Measurements from ENCODE around the gene ITGB7.

DNA sequence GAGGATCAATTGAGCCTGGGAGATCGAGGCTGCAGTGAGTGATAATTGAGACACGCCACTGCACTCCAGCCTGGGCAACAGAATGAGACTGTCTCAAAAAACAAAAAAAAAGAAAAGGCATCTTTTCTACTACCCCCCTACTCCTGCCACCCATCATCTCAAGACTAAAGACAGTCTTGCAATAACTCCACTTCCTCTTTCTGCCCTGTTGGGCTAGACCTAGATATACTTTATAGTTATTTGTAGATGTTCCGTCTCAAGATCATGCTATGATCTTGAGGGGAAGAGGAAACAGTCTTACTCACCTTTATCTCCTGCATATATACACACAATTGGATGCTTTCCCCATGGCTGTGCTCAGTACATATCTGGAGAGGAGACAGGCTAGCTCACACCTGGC is 48.9 kb upstream of the ITGB7 start:
- TF ChIP-seq NFIC (IDR thresholded peaks at IDR 0.05): no peak
- TF ChIP-seq YY1 (IDR thresholded peaks at IDR 0.05; ENCODE audit: low read depth): no peak
- no peak for TF ChIP-seq TEAD4 (IDR thresholded peaks at IDR 0.05)
- TF ChIP-seq, protein P1, sequence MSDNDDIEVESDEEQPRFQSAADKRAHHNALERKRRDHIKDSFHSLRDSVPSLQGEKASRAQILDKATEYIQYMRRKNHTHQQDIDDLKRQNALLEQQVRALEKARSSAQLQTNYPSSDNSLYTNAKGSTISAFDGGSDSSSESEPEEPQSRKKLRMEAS (IDR thresholded peaks at IDR 0.05): no peak
- TF ChIP-seq, protein P2, sequence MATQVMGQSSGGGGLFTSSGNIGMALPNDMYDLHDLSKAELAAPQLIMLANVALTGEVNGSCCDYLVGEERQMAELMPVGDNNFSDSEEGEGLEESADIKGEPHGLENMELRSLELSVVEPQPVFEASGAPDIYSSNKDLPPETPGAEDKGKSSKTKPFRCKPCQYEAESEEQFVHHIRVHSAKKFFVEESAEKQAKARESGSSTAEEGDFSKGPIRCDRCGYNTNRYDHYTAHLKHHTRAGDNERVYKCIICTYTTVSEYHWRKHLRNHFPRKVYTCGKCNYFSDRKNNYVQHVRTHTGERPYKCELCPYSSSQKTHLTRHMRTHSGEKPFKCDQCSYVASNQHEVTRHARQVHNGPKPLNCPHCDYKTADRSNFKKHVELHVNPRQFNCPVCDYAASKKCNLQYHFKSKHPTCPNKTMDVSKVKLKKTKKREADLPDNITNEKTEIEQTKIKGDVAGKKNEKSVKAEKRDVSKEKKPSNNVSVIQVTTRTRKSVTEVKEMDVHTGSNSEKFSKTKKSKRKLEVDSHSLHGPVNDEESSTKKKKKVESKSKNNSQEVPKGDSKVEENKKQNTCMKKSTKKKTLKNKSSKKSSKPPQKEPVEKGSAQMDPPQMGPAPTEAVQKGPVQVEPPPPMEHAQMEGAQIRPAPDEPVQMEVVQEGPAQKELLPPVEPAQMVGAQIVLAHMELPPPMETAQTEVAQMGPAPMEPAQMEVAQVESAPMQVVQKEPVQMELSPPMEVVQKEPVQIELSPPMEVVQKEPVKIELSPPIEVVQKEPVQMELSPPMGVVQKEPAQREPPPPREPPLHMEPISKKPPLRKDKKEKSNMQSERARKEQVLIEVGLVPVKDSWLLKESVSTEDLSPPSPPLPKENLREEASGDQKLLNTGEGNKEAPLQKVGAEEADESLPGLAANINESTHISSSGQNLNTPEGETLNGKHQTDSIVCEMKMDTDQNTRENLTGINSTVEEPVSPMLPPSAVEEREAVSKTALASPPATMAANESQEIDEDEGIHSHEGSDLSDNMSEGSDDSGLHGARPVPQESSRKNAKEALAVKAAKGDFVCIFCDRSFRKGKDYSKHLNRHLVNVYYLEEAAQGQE (IDR thresholded peaks at IDR 0.05; ENCODE audit: low read depth): no peak
- no peak for TF ChIP-seq EP300 (IDR thresholded peaks at IDR 0.05; ENCODE audit: borderline replicate concordance)
- no peak for TF ChIP-seq CREB1 (IDR thresholded peaks at IDR 0.05; ENCODE audit: low read depth)
- TF ChIP-seq ZBTB7A (IDR thresholded peaks at IDR 0.05; ENCODE audit: low read depth): no peak
- no peak for TF ChIP-seq EGR1 (IDR thresholded peaks at IDR 0.05)
- no peak for TF ChIP-seq TAF1 (IDR thresholded peaks at IDR 0.05; ENCODE audit: low read depth)
- no peak for TF ChIP-seq FOXM1 (IDR thresholded peaks at IDR 0.05; ENCODE audit: borderline replicate concordance, low read depth)
